C4-2B (cell line): ENCODE measurements around the gene PARS2.

Experiments used
- ZFX ChIP-seq: fragments of 450-650 bp; IDR thresholded peaks from 2 replicates; pipeline ENCODE4 v1.6.1; 2017
- TF ChIP-seq, protein P1 (sequence below): fragments of 450-650 bp; conservative IDR thresholded peaks from 2 replicates; pipeline ENCODE4 v1.5.1; 2017; ENCODE audit warnings: mild to moderate bottlenecking

DNA sequence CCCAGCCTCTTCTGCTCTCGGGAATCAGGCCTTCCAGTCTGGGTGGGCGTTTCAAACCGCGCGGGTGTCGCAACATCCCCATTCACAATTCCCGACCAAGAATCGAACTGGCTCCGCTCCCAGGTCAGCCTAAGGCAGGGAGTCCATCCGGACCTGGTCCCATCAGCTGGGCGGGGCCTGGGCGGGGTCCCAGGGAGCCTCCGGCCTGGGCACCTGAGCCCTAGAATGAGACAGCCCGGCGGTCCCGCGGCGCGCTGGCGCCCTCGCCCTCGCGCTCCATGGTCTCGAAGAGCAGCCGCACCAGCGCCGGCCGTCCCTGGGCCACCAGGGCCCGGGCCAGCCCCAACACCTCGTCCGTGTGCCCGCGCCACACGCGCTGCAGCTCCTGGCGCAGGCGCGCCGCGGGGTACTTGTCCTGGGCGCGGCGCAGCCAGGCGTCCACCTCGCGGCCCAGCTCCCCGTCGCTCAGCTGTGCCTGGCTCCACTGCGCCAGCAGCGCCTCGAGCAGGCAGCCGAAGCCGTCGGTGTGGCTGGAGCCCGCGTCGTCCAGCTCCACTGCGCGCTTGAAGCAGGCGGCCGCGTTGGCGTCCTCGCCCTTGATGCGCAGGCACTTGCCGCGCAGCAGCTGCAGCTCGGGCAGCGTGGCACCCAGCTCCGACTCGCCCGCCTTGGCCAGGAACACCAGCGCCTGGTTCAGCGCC is 16.9 kb upstream of the PARS2 start:
- TF ChIP-seq, protein P1, sequence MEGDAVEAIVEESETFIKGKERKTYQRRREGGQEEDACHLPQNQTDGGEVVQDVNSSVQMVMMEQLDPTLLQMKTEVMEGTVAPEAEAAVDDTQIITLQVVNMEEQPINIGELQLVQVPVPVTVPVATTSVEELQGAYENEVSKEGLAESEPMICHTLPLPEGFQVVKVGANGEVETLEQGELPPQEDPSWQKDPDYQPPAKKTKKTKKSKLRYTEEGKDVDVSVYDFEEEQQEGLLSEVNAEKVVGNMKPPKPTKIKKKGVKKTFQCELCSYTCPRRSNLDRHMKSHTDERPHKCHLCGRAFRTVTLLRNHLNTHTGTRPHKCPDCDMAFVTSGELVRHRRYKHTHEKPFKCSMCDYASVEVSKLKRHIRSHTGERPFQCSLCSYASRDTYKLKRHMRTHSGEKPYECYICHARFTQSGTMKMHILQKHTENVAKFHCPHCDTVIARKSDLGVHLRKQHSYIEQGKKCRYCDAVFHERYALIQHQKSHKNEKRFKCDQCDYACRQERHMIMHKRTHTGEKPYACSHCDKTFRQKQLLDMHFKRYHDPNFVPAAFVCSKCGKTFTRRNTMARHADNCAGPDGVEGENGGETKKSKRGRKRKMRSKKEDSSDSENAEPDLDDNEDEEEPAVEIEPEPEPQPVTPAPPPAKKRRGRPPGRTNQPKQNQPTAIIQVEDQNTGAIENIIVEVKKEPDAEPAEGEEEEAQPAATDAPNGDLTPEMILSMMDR, result no peak
- no peak for TF ChIP-seq ZFX
